GM12801 (cell line): ENCODE results near the gene VPS9D1.

ENCODE experiments used
- CTCF ChIP-seq: IDR thresholded peaks from one replicate; pipeline ENCODE4 v1.5.1; 2011; ENCODE audit warnings: control low read depth; ENCODE audit not compliant: insufficient read length; ENCODE audit errors: extremely low read depth

The VPS9D1 gene

DNA sequence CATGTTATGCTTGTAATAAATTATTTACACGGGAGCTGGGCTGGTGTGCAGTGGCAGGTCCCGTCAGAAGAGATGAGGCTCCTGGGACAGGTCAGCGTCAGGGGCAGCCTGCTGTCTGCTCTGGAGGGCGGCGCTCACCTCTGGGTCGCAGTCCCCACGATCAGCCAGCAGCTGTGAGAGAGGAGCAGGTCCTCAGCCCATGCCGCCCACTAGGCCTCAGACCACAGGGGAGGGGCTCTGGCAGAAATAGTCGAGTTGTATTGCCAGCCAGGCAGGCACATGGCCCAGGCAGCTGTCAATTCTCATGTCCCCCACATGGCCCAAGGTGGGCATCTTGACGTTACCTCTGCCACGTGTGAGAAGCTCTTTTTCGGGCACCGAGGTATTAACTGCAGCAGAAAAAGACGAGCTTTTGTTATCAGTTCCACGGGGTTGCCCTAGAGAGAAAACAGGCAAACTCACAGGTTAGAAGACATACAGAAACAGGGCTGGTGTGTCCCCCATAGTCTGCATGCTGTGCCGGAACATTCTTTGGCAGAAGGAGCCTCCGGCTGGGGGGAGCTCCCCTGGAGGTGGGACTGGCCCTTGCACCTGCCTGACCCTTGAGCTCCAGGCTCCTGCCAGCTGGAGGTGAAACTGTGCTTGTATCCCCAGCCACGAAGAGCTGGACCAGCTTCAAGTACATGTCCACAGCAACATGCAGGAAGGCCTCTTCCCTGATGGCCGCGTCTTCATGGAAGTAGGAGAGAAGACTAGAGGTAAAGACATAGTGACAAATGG lies 18.0 kb upstream of the VPS9D1 start:
- TF ChIP-seq CTCF, result no peak

- TF ChIP-seq CTCF, result no peak
These were observed 17.3 kb upstream of the VPS9D1 start for GRCh38 chr16:89738072-89738377.

DNA sequence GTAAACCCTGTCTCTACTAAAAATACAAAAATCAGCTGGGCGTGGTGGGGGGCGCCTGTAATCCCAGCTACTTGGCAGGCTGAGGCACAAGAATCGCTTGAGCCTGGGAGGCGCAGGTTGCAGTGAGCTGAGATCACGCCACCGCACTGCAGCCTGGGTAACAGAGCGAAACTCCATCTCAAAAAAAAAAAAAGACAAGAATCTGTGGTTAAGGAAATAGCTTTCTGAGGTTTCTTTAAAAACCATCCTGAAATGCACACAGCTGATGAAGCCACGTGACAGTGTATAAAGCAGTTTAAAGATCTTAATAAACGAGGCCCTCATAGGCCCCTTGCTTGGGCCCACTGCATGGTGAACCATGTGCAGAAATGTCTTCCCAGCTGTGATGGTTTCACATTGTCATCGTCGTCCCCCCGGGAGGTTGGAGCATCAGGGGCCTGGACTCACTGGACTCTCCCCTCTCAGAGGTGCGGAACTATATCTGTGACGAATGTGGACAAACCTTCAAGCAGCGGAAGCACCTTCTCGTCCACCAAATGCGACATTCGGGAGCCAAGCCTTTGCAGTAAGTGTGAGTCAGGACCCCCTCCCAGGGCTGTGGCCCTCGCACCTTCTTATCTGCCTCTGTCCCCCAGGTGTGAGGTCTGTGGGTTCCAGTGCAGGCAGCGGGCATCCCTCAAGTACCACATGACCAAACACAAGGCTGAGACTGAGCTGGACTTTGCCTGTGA lies 16.8 kb upstream of the VPS9D1 start:
- TF ChIP-seq CTCF, result no peak

DNA sequence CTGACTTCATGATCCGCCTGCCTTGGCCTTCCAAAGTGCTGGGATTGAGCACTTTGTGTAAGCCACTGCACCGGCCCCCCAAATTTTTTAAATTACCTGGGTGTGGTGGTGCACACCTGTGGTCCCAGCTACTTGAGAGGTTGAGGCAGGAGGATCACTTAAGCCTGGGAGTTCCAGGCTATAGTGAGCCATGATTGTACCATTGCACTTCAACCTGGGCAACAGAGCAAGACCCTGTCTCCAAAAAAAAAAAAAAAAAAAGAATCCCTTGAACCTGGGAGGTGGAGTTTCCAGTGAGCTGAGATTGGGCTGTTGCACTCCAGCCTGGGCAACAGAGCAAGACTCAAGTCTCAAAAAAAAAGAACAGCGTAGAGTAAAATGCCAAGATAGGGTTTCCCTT lies 15.9 kb upstream of the VPS9D1 start:
- TF ChIP-seq CTCF, result no peak

DNA sequence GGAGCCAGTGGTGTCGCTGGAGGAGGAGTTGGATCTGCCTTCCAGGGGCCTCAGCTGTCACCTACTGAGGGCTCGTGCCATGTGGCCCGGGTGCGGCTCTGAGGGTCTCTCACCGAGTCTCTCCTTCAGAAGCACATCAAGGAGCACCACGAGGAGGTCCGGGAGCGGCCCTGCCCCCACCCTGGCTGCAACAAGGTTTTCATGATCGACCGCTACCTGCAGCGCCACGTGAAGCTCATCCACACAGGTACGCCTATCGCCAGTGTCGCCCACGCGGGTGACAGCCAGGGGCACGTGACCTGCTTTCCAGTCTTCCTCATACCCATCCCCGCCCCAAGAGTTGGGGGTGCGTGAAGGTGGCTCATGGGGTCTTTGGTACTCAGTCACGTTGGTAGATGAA lies 13.1 kb upstream of the VPS9D1 start:
- TF ChIP-seq CTCF, result no peak

- no peak for TF ChIP-seq CTCF
These were observed 12.6 kb upstream of the VPS9D1 start for GRCh38 chr16:89733322-89733721.

DNA sequence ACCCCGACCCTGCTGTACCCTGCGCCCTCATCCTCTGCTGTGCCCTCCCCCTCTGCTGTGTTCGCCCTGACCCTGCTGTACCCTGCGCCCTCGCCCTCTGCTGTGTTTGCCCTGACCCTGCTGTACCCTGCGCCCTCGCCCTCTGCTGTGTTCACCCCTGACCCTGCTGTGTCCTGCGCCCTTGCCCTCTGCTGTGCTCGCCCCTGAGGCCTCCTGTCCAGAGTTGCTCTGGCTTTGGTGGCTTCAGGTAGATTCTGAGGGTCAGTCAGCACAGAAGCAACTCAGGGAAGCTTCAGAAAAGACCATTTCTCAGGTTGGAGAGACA lies 12.2 kb upstream of the VPS9D1 start:
- TF ChIP-seq CTCF, result no peak
